HG03432 (cell line): ENCODE data around the gene KAT2A.

Experiments used
- ATAC-seq: cut with Tn5 transposase; IDR thresholded peaks from one replicate; pipeline ENCODE4 v1.9.1; 2021; ENCODE audit warnings: mild to moderate bottlenecking, moderate library complexity; ENCODE audit not compliant: unreplicated experiment

KAT2A gene

GRCh38 chr17:42065201-42065600 is 56.0 kb downstream of the KAT2A start:
- no peak for ATAC-seq
